ENCODE results near the gene INCA1.

The INCA1 gene

DNA sequence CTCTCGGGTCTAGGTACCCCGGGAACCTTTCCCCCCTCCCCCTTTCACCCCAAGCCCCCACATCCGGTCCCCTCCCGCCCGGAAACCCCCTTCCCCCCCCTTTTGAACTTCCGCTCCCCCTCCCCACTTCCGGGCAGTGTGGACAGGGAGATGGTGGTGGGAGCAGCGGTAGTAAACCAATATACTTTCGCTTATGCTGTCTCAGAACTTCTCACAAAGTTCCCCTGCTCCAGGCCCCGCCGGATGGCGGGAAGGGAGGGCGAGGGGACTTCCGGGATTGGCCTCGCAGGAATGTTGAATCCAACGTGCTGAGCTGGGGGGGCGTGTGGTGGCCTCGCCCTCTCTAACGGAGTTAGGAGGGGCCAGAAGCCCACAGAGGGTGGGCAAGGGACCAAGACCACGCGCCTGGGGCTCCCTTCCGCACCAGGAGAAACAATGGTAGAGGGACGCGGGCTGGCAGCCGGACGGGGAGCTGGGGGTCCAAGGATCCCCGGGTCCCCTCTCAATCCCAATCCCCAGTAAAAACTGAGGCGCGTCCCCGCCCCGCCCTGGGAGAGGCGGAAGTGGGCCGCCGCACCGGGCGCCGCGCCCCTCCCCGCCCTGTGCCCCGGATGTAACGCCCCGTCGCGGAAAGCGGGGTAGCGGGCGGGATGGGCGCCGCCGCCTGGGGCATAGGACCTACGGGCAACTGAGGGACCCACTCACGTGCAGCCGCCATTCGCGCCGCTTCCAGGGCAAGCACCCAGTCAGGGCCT is 49.7 kb downstream of the INCA1 start:
- peak; percentile 12 for DNase-seq

DNA sequence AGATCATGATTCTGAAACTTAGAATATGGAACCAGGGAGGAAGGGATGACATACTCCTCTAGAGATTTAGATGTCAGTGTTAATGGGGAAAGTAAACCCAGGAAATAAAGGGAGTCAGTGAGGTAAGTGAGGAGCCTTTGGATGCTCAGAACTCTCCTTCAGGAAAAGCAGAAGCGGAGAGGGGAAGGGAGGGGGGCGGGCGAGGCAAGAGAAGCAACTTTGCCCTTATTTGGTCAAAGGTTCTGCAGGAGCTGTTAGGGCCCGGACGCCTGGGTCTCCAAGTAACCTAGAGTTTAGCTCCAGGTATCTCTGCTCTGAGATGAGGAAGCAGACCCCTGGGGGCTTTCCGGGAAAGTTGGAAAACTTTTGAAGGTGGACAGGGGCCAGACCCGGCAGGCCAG is 50.3 kb downstream of the INCA1 start:
- no peak for DNase-seq

DNA sequence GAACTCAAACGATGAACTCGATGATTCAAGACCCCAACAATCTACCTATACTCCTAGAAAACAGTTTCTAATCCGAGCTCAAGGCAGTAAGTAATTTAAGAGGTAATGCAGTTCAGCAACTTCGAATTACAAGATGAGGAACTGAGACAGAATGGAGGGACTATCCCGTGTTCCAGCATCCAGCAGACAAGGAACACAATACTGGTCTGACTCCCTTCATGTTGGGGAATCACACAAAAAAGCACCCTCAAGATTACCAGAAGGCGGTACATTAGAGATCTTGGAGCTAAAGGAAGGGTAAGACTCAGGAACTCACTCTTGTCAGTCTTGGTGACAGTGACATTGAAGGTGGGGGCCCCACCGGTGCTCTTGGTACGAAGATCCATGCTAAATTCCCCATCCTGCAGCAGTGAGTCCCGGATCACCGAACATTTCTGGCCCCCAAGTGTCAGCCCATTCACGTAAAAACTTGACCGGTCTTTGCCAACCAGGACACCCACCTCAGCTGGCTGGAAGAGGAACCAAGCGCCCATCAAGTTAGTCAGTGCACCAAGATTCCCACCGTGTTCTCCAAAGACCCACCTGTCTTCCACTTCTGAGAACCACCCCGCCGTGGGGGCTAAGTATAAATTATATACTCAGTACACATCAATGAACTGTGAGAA is 50.9 kb downstream of the INCA1 start:
- no peak for DNase-seq

DNA sequence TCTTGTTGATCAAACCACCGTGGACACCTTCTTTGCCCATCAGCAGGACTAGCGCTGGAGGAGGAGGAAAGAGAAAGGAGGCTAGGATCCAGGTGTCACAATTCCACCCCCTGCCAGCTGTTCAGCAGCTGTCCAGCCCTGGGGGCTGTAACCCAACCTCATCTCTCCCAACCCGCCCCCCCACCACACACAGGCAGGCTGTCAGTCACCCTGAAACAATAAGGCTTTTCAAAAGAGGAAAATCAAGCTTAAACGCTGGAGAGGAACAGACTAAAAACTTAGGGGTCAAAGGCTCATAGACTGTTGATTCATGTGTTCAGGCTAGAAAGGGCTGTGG is 51.4 kb downstream of the INCA1 start:
- DNase-seq, result no peak

DNA sequence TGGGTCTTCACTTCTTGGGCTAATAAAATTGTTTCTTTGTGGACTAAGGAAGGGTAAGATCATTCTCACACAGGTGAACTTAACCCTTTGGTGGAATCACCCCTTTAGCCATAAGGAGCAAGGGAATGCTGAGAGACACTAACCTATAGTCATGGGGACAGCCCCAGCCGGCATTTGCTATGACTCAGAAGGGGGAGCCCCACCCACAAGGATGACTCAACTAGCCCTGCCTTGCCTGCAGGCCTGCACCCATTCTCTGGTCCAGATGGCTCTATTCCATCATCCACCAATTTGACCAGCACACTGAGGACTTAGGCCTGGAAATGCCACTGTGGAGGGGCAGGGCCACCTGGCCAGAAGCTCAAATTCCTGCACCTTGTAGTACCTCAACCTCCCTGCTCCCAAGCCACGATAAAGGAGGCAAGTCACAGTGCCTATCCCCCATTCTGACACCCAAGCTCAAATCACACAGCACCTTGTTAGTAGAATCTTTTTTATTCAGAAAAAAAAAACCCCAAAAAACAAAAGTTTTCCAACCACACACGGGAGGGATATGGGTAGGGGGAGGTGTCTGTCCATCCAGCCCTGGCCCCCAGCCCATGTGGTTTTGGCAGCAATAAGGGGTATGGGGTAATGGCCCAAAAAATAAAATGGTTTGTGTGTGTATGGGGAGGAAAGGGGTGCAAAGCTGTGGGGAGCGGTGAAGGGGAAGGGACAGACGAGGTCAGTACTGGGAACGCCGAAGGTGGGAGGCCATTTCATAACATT is 52.0 kb downstream of the INCA1 start:
- DNase-seq, result no peak

DNA sequence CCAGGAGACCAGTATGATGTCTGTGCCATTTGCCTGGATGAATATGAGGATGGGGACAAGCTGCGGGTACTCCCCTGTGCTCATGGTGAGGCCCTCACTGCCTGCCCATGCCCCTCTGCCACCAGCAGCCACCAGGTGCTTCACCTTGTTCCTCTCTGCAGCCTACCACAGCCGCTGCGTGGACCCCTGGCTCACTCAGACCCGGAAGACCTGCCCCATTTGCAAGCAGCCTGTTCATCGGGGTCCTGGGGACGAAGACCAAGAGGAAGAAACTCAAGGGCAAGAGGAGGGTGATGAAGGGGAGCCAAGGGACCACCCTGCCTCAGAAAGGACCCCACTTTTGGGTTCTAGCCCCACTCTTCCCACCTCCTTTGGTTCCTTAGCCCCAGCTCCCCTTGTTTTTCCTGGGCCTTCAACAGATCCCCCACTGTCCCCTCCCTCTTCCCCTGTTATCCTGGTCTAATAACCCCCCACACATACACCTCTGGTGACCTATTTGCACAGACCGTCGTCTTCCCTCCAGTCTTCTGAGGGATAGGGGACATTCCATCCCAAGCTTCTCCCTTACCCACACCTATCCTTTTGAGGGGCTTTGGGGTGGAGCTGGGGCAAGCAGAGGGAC is 52.7 kb downstream of the INCA1 start:
- DNase-seq, result no peak

DNA sequence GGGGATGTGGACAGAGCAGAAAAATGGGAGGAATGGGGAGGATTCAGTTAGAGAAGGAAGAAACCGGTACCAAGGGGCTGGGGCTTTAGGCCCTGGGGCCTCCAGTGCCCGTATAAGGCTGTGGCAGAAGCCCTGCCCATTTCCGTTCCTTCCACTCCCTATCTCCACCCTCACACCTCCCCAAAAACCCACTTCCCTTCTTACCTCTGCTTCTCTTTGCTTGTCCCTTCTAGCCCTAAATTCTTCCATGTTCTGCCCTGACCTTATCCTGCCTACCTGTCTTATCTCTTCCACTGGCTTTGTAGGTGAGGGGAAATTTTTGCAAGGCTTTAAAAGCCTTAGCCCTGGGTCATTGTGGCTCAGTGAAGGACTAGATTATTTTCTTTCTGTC is 53.2 kb downstream of the INCA1 start:
- DNase-seq, result no peak

DNA sequence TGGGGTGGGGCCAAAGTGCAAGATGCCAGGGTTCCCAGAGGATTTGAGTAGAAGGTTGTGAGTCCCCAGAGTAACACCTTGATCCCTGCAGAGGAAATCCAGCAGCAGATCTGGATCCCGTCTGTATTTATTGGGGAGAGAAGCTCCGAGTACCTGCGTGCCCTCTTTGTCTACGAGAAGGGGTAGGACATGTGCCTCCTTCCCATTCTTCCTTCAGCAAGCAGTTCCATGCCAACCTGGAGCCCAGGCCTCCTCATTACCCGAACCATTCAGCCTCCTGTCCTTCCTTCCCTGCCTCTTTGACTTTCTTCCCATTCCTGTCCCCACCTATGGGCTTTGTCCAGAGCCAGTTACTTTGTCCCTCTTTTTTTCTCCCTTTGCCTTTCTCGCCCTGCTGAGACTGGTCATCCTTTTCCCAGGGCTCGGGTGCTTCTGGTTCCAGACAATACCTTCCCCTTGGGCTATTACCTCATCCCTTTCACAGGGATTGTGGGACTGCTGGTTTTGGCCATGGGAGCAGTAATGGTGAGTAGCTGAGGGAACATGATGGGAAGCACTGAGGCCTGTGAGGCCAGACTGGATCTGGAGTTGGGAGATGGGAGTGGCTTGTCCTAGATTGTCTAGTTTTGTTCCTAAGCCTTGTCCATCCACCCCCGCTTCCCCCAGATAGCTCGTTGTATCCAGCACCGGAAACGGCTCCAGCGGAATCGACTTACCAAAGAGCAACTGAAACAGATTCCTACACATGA is 54.4 kb downstream of the INCA1 start:
- no peak for DNase-seq

DNA sequence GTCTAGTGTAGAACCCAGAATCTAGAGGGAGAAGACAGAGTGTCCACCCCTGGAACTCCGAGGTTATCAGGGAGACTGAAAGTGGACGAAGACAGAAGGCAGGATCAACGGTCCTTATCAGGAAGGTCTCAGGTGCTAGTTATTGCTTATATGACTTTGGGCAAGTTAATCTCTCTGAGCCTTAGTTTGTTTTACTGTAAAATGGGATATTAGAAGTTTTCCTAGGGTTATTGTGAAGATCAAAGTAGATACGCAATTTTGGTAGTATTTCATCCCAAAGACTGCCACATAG is 56.1 kb downstream of the INCA1 start:
- no peak for DNase-seq

DNA sequence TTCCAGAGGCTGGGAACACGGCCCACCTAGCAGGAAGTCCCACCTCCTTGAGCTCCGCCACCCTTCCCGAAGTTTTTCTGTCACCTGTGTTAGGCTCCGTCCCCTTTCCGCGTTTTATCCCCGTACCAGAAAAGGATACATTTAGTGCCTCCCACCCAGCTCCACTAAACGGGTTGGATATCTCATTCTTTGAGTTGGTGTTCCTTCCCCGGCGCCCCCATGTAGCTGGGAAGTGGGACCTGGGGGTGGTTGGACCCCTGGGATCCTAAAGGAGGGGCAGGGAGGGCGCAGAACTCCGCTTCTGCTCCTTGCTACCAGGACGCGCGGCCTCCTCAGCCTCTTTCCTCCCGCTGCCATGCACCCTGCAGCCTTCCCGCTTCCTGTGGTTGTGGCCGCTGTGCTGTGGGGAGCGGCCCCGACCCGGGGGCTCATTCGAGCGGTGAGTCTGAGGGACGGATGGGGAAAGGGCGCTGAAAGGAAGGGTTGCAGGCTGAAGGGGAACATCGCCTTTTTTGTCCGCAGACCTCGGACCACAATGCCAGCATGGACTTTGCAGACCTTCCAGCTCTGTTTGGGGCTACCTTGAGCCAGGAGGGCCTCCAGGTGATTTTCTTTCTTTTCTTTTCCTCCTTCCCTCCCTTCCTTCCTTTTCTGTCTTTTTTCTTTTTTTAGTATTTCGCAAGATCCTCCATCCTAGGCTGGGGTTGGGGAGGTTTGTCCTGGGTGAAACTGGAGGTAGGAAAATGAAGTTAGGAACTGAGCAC is 56.6 kb downstream of the INCA1 start:
- DNase-seq, result no peak

DNA sequence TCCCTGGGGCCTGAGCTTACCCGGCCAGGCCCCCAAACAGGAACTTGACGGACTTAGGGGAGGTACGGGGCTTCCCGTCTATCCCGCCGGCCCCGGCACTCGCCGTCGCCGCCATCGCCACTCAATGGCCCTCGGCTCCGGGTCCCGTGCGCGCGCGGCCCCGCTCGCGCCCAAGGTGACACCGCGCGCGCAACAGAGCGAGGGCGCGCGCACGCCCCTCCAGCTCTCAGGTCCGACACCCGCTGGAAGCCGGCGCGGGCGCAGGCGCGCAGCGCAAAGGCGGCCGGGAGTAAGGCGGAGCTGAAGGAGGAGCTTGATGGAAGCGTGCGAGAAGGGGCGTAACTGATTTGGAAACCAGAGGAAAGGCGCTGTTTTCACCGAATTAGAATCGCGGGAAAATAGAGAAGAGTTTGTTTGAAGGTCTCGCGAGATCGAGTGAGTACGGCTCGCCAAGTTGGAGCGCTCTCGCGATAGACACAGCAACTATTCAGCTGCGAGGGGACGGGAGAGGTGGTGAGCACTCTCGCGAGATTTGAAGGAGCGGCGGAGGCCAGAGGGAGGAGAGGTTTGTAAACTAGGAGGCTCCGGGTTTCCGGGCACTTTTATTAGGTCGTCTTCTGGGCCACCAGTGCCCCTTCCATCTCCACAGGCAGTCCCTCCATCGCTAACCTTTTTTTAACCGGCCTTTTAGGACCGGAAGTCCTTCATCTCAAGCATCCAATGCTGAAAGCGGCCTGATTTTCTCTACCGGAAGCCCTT is 57.3 kb downstream of the INCA1 start, which contains the start of the genes RNF167 and SLC25A11:
TSS of gene RNF167 (plus strand) at position 473 of the 759 bp plus-strand sequence. CDS start 642 bp downstream, outside the sequence.
TSS of gene SLC25A11 (minus strand) at position 251 of the 759 bp plus-strand sequence. CDS start at position 115, 136 bp downstream.
- peak; percentile 98 for DNase-seq

DNA sequence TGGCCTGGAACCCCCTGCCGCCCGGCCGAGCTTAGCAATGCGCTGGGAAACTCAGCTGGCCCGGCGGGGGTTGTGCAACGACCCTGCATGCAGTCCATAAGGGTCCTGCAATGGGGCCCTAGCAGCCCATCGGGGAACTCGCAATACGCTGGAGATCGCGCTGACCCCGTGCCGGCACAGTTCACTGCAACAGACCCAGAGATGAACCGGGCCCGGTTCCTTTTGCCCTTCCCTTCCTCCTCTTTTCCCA is 57.9 kb downstream of the INCA1 start:
- DNase-seq, result no peak

DNA sequence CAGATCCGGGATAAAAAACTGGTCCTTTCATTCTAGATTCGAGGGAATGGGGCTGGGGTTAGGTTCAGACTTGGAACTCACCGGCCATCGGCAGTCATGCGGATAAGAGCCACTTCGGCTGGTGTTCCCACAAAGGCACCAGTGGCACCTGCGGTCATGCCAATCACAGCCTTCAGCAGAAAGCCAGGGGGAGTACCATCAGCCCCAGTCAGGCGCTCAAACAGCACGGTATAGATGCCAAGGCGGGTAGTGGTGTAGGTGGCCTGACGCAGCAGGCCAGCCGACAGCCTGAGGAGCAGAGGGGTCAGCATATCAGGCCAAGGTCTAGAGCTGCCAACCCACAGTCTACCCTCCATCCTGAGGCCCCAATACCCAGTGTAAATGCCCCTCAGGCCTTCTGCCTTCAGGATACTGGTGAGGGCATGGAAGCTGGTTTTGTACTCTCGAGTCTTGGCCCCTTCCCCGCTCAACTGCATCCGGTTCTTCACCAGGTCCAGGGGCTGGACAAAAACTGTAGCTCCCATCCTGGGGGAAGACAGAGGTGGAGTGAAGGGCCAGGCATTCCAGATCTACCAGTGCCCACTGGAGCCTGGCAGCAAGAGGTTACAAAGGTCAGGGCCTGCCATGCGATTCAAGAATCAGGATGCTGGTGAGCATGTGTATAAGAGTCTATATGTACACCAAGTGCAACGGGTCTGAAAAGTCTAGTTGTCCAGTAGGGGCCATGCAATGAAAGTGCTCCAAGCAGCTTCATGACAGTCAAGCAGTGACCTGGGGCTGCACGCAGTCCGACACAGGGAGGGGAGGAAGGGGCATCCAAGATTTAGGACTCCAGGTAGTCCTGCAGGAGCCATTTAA is 58.4 kb downstream of the INCA1 start:
- no peak for DNase-seq

Measured in NCI-H1092 treated with DMSO at 0.1 percent for 48 hours (cell line).